ENCODE results near the gene RINT1.

The RINT1 gene

DNA sequence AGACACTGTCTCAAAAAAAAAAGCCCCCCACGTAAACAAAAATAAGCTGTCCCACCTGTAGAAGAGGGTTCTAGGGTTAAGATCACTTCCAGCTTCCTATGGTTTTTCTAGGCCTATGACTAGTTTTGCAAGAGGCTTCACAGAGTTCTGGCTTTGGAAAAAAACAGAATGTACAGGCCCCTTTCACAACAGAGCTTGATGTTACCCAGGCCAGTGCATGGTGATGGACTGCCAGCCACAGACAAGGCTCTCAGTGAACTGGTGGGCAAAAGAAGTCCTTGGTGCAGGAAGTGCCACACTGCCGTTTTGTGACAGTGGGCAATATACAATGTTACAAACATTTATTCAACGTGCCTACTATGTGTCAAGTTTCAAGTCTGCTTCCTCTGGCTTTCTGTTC, 67.5 kb downstream of the RINT1 start:
- no peak for DNase-seq (ENCODE audit: low read depth in 2 of 2)

DNA sequence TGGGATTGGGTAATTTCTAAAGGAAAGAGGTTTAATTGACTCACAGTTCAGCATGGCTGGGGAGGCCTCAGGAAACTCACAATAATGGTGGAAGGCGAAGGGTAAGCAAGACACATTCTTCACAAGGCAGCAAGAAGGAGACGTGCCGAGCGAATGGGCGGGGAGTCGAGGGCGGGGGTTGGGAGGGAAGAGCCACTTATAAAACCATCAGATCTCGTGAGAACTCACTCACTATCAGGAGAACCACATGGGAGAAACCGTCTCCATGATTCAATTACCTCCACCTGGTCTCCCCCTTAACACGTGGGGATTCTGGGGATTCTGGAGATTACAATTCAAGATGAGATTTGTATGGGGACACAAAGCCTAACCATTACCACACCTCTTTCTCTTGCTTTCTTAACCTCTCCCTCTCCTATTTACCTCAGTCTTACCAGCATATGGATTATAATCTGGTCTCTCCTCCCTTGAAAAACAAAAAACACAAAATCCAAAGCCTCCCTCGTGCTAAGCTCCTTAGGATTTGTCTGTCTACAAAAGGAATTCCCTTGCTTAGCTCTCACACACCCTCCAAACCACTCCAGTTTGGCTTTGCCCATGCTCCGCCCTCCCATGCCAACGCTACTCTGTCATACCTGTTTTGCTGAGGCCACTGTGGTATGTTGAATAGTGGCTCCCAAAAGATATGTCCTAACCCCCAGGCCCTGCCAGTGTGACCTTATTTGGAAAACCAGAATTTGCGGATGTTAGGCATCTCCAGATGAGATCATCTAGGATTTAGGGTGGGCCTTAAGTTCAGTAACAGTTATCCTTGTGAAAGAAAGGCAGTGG, 68.9 kb downstream of the RINT1 start:
- DNase-seq (ENCODE audit: low read depth in 2 of 2): no peak

DNA sequence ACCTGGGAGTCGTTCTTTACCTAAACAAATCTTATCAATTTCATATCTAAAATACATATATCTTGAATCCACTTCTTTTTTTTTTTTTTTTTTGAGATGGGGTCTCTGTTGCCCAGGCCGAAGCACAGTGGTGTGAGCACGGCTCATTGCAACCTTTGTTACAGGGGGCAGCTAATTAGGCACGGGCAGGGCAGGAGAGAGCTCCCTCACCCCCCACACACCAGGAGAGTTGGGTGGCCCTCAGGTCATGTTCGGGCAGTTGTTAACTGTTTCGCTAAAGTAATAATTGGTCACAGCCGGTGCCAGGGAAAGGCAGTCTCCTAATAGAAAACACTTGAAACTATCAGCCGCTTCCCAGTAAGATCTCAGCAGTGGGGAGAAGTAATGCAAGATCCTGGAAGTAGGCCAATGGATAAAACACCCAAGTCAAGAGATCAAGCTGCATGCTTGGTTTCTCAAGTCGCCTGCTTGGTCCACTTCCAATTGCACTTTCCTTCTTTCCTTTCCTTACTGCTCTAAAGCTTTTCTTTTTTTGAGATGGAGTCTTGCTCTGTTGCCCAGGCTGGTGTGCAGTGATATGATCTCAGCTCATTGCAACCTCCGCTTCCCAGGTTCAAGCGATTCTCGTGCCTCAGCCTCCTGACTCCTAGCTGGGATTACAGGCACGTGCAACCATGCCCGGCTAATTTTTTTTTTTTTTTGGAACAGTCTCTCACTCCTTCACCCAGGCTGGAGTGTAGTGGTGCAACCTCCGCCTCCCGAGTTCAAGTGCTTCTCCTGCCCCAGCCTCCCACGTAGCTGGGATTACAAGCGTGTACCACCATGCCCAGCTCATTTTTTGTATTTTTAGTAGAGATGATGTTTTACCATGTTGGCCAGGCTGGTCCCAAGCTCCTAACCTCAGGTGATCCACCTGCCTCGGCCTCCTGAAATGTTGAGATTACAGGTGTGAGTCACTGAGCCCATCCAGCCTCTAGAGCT, 70.6 kb downstream of the RINT1 start:
- DNase-seq (ENCODE audit: low read depth in 2 of 2): peak in 1 of 2 experiments; percentile 34

DNA sequence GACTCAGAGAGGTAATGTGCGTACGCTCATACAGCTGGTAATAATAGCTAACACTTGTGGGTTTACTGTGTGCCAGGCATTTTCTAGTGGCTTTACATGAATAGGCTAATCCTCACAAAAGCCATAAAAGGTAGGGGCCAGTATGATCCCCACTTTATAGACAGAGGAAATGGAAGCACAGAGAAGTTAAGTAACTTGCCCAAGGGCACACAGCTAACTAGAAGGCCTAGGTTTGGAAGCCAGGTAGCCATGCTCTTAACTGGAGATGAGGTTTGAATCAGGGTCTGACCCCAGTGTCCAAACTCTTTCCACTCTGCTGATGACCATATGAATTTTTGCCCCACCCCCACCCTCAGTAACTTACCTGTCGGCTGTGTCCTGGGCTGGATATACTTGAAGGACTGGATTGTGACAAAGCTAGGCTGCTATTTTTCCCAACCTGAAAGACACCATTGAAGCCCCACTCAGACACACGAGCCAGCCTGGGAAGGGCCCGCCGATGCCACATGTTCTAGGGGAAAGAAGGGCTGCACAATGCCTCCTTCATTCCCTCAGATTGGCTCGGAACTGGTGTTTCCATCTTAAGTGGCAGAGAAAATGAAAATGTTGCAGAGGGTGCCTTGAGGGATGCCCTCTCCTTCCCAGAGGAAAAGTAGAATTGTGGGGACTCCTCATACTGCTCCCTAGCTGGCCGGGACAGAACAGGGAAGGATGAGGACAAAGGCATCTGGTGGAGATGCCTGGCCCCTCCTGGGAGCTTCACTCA, 78.3 kb downstream of the RINT1 start:
- no peak for DNase-seq (ENCODE audit: low read depth in 2 of 2)

DNA sequence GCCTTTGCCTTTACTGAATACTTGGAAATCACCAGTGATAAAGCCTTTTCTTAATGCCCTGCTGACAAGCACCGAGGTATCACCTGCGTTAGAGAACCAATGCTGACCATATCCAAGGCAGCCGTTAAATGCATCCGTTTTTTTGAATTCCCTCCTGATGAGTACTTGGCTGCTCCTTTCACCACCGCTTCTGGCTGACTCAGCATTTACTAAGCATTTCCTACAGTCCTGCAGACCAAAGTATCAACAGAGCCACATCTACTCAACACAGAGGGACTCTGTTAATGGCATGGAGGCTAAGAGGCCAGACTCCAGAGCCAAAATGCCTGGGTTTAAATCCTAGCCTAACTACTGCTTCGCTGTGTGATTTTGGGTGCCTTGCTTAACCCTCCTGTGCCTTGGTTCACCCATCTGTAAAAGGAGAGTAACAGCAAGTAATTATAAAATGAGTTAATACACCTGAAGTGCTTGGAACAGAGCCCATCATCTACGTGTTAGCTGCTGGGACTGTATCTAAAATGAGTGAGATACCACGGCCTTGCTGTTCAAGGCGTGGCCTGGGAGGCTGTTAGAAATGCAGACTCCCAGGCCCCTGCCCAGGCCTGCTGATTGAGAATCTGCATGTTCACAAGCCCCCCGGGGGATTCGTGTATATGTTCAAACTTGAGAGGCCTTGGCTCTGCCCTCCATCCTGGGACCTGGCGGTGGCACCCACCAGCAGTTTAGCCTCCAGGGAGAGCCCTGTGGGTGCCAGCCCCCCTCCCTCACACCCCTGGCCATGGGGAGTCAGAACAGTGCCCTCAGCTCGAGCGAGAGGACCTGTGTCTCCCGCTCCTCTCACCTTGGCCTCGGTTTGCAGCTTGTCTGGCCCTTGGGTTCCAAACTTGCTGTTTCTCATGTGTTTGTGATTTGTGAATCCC, 80.1 kb downstream of the RINT1 start:
- no peak for DNase-seq (ENCODE audit: low read depth in 2 of 2)

DNA sequence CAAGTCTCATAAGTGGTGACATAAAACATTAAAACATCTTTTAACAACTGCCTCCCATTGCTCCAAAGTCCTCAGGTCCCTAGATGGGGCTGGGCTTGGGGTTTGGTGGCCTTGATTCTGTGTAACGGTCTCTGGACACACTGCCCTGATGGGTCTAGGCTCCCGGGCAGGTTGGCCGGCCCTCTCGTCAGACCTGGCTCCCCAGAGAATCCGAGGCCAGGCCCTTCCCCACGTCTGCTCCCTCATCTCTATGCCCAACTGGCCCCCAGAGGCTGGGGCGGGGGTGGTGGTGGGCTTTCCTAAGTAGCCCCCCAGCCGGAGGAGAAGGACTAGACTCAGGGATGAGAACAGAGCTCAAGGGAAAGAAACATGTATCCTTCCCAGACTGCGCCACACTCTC, 80.8 kb downstream of the RINT1 start:
- no peak for DNase-seq (ENCODE audit: low read depth in 2 of 2)

DNA sequence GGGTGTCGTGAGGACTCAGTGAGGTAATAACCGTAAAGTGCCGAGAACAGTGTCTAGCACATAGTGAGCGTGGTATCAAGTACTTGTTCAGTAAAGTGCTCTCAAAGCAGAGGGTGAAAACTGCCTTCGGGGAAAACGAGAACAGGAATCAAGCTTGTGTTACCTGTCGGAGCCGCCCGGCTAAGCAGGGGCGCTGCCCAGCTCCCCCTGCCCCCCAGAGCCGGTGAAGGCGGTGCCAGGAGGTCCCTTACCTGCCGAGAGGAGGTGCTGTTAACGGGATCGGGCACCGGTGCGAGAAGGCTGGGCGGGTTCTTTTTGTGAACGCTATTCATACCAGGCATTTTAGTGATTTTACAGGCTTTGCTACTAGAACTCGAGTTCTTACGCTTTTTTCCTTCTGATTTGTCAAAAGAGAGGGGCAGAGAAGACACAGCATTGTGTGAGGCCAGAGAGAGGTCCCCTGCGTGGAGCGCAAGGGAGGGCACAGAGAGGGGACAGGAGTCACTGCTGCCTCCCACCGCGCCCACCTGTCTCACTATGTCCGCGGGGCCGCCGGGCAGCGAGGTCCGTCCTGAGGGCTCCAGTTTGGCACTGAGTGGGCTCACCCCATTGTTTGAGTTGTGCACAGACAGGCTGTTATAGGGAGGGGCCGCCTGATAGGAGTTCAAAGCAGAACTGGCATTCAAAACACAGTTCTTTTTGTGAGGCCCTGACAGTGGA, 81.8 kb downstream of the RINT1 start:
- no peak for DNase-seq (ENCODE audit: low read depth in 2 of 2)

DNA sequence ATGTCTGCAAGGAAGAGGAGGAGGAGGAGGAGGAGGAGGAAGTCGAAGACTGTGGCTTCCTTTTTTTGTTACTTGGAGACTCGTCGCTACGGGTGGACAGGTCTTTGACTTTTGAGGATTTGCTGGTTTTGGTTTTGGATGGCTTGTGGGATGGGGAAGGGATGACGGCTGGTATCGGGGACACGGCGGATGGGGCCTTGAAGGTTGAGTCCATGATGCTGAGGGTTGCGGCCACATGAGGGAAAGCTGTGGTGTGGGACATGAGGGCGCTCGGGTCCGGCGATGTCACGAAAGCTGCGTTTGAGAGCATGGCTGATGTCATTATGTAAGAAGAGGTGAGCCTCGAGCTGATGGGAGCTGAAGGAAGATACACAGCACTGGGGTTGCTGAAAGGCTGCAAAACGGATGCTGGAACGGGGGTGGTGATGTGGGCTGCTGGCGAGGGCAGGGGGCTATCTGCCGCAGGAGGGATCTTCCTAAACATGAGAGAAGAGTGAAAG, 82.4 kb downstream of the RINT1 start:
- no peak for DNase-seq (ENCODE audit: low read depth in 2 of 2)
